Dendritic cell treated with granulocyte-macrophage colony-stimulating factor and Interleukin-4, amounts not matched to agents 40 ng/mL and 50 ng/mL, for 4 days (primary cell): Measurements from ENCODE around the gene CDC34.
A peak's percentile ranks its signal among the peaks of the same experiment; 100 is the strongest.

Experiments used
- H3K27ac Mint-ChIP-seq: one replicate; pipeline ENCODE4 v1.8.0; 2022; ENCODE audit warnings: mild to moderate bottlenecking, mixed read lengths
- H3K27me3 Mint-ChIP-seq: one replicate; pipeline ENCODE4 v1.8.0; 2022; ENCODE audit warnings: mild to moderate bottlenecking, mixed read lengths
- H3K36me3 Mint-ChIP-seq: one replicate; pipeline ENCODE4 v1.8.0; 2022; ENCODE audit warnings: low read depth, mixed read lengths
- H3K4me1 Mint-ChIP-seq: one replicate; pipeline ENCODE4 v1.8.0; 2022; ENCODE audit warnings: low read depth, mixed read lengths
- H3K4me3 Mint-ChIP-seq: one replicate; pipeline ENCODE4 v1.8.0; 2022; ENCODE audit warnings: mild to moderate bottlenecking, moderate library complexity, mixed read lengths
- H3K9me3 Mint-ChIP-seq: one replicate; pipeline ENCODE4 v1.8.0; 2022; ENCODE audit warnings: mixed read lengths
- intact Hi-C: fragments of 100-400 bp; cut with micrococcal nuclease; formaldehyde crosslinking; loops from one replicate; pipeline ENCODE4 v1.15.0; 2022

CDC34 gene

GRCh38 chr19:524062-524674 lies 7.4 kb upstream of the CDC34 start:
- Mint-ChIP-seq H3K36me3 (peaks cover 6% of the 10 kb centered on the region), H3K27me3 (peaks cover 37% of the 10 kb centered on the region), H3K4me1 (peaks cover 12% of the 10 kb centered on the region), H3K27ac (no peak overlapping the region), H3K9me3 (no peaks in the 10 kb centered on the region), H3K4me3 (no peak overlapping the region)
- intact Hi-C loops: no loop called here

DNA sequence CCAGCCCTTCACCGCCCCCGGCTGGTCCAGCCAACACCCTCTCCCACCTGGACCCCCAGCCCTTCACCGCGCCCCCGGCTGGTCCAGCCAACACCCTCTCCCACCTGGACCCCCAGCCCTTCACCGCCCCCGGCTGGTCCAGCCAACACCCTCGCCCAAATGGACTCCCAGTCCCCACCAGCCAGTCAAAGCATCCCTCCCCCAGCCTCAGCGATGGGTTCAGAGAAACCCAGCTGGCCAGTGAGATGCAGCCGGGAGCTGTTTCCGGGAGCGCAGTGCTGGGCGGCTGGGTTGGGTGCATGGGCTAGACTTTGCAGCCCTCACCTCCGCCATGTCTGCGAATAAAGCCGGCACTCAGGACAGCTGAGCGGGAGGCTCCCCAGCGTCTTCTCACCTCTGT lies 6.5 kb upstream of the CDC34 start:
- peaks cover 35% of the 10 kb centered on the region for H3K27me3 Mint-ChIP-seq
- no peaks in the 10 kb centered on the region for H3K9me3 Mint-ChIP-seq
- peaks cover 19% of the 10 kb centered on the region for H3K4me1 Mint-ChIP-seq
- intact Hi-C loops: no loop called here
- no peak overlapping the region for H3K4me3 Mint-ChIP-seq
- peak overlapping the region; percentile 30 for H3K27ac Mint-ChIP-seq
- H3K36me3 Mint-ChIP-seq: peaks cover 1% of the 10 kb centered on the region

DNA sequence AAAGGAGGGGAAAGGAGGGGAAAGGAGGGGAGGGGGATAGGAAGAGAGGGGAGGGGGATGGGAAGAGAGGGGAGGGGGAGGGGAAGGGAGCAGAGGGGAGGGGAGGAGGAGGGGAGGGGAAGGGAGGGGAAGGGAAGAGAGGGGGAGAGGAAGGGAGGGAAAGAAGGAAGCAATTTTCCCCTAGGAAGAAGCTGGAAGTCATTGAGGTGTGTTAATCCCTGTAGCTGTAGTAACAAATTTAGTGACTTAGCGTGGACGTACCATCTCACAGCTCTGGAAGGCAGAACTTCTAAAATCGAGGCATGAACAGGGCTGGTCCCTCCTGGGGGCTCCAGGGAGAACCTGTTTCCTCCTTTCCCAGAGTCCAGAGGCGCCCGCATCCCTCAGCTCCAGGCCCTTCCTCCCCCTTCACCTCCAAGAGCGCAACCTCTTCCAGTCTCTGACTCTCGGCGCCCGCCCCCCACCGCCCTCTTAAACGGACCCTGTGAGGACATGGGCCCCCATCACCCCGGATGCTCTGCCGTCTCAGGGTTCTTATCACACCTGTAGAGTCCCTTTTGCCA lies 5.6 kb upstream of the CDC34 start:
- Mint-ChIP-seq H3K36me3 (no peaks in the 10 kb centered on the region), H3K27me3 (peaks cover 34% of the 10 kb centered on the region), H3K9me3 (no peaks in the 10 kb centered on the region), H3K27ac (no peak overlapping the region), H3K4me1 (peaks cover 28% of the 10 kb centered on the region), H3K4me3 (no peak overlapping the region)
- intact Hi-C loops: no loop called here

GRCh38 chr19:530134-531008 lies 1.2 kb upstream of the CDC34 start:
- Mint-ChIP-seq H3K4me1 (peaks cover 47% of the 10 kb centered on the region), H3K4me3 (peak overlapping the region; percentile 92), H3K27me3 (peaks cover 18% of the 10 kb centered on the region), H3K27ac (peak overlapping the region; percentile 74), H3K36me3 (peaks cover 25% of the 10 kb centered on the region), H3K9me3 (no peaks in the 10 kb centered on the region)
- intact Hi-C loops: loop anchor here (5.0 kb wide), 1 partner anchor 42 kb away; the partner anchor contains the start of gene BSG

DNA sequence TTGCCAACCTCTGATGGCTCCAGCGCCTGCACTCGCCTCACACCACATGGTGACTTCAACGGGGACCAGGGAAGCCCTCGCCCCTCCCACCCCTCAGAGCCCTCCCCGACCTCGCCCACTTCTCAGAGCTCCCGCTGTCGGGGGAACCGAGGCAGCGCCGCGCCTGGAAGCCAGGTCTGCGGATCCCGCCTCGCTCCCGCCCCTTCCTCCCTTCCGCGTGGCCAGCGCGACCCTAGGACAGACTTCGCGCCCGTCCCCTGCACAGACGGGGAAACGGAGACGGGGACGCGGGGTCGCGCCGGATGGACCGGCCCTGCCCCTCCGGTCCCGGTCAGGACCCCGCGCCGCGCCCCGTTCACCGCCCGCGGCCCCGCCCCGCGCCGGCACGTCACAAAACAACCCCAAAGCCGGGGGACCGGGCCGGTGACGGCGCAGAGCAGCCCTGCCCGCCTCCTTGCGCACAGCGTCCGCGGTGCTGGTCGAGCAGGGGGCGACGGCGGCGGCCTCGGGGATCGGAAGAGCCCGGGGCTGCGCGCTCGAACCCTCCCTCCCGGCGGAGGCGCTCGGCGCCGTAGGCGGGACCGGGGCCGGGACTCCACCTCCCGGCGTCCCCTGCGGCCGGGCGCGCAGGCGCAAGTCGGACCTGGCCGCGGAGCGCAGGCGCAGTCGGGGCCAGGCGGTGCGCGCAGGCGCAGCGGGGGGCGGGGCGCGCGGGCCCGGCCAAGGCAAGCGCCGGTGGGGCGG lies 379 bp upstream of the CDC34 start:
- Mint-ChIP-seq H3K27ac (peak overlapping the region; percentile 82), H3K4me3 (peak overlapping the region; percentile 92), H3K27me3 (peaks cover 12% of the 10 kb centered on the region), H3K9me3 (no peaks in the 10 kb centered on the region), H3K36me3 (peaks cover 33% of the 10 kb centered on the region), H3K4me1 (peaks cover 46% of the 10 kb centered on the region)
- intact Hi-C loops: loop anchor here (5.0 kb wide), 1 partner anchor 41 kb away; the partner anchor contains the start of gene BSG

- peak overlapping the region; percentile 92 for H3K4me3 Mint-ChIP-seq
- peaks cover 49% of the 10 kb centered on the region for H3K36me3 Mint-ChIP-seq
- intact Hi-C loops: loop anchor here (5.0 kb wide), 1 partner anchor 40 kb away; the partner anchor contains the start of gene BSG
- H3K27me3 Mint-ChIP-seq: peaks cover 4% of the 10 kb centered on the region
- H3K27ac Mint-ChIP-seq: peak overlapping the region; percentile 82
- peaks cover 46% of the 10 kb centered on the region for H3K4me1 Mint-ChIP-seq
- H3K9me3 Mint-ChIP-seq: no peaks in the 10 kb centered on the region
Measured at GRCh38 chr19:532561-533363, 1.2 kb downstream of the CDC34 start.

DNA sequence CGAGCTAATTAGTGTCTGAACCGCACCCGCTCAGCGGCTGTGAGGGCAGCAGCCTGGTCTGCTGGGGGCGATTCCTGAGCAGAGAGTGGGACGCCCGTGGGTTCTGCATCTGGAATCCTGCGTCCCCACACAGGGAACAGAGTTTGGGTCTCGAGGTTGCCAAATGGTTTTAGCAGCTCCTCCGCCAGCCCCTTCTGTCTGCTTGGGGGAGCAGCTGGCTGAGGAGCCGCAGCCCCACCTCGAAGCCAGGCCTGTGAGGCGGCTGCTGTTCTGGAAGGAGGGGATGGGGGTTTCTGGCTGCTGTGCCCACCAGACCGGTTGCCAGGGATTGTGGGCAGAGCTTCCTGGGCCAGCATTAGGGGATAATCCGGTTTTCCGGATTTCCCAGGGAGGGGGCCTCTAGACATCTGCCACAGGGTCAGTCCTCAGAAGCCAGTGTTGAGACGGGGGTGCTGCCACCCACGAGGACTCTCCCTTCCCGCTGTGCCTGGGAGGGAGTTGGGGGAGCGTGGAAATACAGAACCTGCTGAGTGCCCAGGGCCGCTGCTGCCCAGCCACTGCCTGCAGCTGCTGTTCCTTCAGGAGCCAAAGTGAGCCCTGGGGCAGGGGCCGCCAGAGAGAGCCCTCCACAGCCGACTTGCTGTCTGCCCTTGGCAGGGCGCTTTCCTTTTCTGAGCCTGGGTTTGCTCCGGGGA lies 2.0 kb downstream of the CDC34 start:
- Mint-ChIP-seq H3K36me3 (peaks cover 57% of the 10 kb centered on the region), H3K27me3 (no peaks in the 10 kb centered on the region), H3K4me1 (peaks cover 42% of the 10 kb centered on the region), H3K9me3 (no peaks in the 10 kb centered on the region), H3K4me3 (peak overlapping the region; percentile 92), H3K27ac (peak overlapping the region; percentile 82)
- intact Hi-C loops: loop anchor here (5.0 kb wide), 1 partner anchor 39 kb away; the partner anchor contains the start of gene BSG

- peak overlapping the region; percentile 82 for H3K27ac Mint-ChIP-seq
- intact Hi-C loops: loop anchor here (5.0 kb wide), 1 partner anchor 38 kb away; the partner anchor contains the start of gene BSG
- peaks cover 63% of the 10 kb centered on the region for H3K36me3 Mint-ChIP-seq
- no peaks in the 10 kb centered on the region for H3K27me3 Mint-ChIP-seq
- no peaks in the 10 kb centered on the region for H3K9me3 Mint-ChIP-seq
- peak overlapping the region; percentile 23 for H3K4me3 Mint-ChIP-seq
- peaks cover 39% of the 10 kb centered on the region for H3K4me1 Mint-ChIP-seq
Measured at GRCh38 chr19:534088-534487, 2.5 kb downstream of the CDC34 start.

DNA sequence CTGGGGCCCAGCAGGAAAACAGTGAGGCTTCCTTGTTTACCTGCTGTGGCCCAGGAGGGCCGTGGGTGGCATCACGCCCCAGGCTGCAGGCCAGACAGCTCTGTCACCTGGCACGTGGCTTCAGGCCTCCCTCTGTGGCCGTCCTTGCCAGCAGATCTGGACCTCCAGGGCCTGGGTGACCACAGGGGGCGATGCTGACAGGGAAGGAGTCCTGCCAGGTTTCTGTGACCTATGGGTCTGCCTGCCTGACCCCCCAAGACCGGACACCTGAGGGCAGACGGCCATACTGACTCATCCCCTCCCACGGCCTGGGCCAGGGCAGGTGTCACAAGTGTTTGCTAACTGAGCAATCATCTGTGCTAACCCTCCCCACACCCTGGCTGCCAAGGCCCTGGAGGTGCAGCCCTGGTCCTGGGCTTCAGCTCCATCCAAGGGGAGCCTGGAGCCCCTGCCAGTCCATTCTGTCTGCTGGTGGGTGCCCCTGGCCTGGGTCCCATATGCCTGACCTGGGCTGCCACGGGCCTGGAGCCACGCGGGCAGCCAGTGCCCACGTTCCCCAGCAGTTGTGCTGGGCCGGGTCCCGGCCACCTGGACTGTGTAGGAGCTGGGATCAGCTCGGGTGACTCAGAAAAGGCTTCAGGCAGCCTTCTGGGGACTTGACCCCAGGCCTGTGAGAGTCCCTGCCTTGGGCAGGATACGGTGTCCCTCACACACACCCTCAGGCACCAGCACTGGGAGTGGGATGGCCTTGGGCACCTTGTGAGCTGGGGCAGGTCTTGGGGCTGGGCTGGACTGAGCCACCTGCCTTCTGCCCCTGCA lies 3.7 kb downstream of the CDC34 start:
- H3K4me3 Mint-ChIP-seq: no peak overlapping the region
- H3K36me3 Mint-ChIP-seq: peaks cover 71% of the 10 kb centered on the region
- intact Hi-C loops: no loop called here
- peak overlapping the region; percentile 62 for H3K27ac Mint-ChIP-seq
- no peaks in the 10 kb centered on the region for H3K9me3 Mint-ChIP-seq
- H3K4me1 Mint-ChIP-seq: peaks cover 29% of the 10 kb centered on the region
- H3K27me3 Mint-ChIP-seq: no peaks in the 10 kb centered on the region

DNA sequence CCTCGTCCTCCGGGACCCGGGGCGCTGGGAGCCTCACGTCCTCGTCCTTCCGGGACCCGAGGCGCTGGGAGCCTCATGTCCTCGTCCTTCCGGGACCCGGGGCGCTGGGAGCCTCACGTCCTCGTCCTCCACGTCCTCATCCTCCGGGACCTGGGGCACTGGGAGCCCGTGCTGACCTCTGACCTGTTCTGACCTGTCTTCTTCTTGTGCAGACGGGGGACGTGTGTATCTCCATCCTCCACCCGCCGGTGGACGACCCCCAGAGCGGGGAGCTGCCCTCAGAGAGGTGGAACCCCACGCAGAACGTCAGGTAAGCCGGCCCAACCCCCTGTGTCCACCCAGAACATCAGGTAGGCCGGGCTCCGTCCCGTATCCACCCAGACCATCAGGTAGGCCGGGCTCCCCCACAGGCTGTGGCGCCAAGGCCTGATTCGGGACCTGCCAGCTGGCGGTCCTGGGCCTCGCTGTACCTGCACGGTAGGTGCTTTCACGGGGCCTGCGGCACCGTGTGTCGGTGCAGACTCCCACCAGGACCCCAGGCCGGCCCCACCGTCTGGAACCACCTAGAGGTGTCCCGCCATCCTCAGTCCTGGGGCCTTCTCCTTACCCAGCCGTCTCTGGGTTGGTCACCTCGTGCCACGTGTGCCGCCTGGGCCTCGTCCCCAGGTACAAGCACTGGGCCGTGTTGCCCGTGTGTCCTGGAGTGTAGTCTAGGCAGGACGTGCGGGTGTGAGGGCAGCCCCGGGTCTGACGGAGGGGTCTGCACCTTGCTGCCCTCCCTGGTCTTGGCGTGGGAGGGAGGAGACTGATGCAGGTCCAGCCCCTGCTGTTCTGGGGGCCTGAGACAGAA lies 4.7 kb downstream of the CDC34 start:
- Mint-ChIP-seq H3K27me3 (no peaks in the 10 kb centered on the region), H3K27ac (no peak overlapping the region), H3K36me3 (peaks cover 78% of the 10 kb centered on the region), H3K9me3 (no peaks in the 10 kb centered on the region), H3K4me3 (no peak overlapping the region), H3K4me1 (peaks cover 21% of the 10 kb centered on the region)
- intact Hi-C loops: no loop called here

- Mint-ChIP-seq H3K27ac (no peak overlapping the region), H3K4me3 (no peak overlapping the region), H3K27me3 (no peaks in the 10 kb centered on the region), H3K36me3 (peaks cover 83% of the 10 kb centered on the region), H3K4me1 (peaks cover 21% of the 10 kb centered on the region), H3K9me3 (no peaks in the 10 kb centered on the region)
- intact Hi-C loops: no loop called here
Measured at GRCh38 chr19:536881-537404, 5.4 kb downstream of the CDC34 start.
